ENCODE measurements around the gene IL17RD. TPM values are rescaled to one million over a fixed set of nuclear protein-coding genes. Genes with fewer than 3 reads are reported as not detected.
A peak's percentile ranks its signal among the peaks of the same experiment; 100 is the strongest.

Gene IL17RD
- total RNA-seq, 1 donor from 2014 or later = 51.9 TPM

DNA sequence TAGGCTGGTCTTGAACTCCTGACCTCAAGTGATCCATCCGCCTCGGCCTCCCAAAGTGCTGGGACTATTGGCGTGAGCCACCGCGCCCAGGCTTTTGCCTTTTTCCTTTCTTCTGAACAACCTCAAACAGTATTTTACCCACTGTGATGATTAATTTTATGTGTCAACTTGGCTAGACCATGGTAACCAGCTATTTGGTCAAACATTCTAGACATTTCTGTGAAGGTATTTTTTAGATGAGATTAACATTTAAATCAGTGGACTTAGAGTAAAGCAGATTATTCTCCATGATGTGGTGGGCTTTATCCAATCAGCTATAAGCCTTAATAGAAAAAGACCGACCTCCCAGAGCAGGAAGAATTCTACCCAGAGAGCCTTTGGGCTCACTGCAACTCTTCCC is 98.7 kb downstream of the IL17RD start:
- no peak for DNase-seq (ENCODE audit: low read depth, low spot score)
- TF ChIP-seq, protein P1, sequence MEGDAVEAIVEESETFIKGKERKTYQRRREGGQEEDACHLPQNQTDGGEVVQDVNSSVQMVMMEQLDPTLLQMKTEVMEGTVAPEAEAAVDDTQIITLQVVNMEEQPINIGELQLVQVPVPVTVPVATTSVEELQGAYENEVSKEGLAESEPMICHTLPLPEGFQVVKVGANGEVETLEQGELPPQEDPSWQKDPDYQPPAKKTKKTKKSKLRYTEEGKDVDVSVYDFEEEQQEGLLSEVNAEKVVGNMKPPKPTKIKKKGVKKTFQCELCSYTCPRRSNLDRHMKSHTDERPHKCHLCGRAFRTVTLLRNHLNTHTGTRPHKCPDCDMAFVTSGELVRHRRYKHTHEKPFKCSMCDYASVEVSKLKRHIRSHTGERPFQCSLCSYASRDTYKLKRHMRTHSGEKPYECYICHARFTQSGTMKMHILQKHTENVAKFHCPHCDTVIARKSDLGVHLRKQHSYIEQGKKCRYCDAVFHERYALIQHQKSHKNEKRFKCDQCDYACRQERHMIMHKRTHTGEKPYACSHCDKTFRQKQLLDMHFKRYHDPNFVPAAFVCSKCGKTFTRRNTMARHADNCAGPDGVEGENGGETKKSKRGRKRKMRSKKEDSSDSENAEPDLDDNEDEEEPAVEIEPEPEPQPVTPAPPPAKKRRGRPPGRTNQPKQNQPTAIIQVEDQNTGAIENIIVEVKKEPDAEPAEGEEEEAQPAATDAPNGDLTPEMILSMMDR (conservative IDR thresholded peaks at IDR 0.05) = no peak
- Mint-ChIP-seq H3K27me3 (ENCODE audit: low read depth) (no peaks in the 10 kb centered on the region), H3K36me3 (ENCODE audit: low read depth) (no peaks in the 10 kb centered on the region), H3K4me1 (peaks cover 31% of the 10 kb centered on the region), H3K27ac (ENCODE audit: unreplicated experiment) (no peak overlapping the region), H3K4me3 (no peak overlapping the region), H3K9me3 (no peaks in the 10 kb centered on the region)

DNA sequence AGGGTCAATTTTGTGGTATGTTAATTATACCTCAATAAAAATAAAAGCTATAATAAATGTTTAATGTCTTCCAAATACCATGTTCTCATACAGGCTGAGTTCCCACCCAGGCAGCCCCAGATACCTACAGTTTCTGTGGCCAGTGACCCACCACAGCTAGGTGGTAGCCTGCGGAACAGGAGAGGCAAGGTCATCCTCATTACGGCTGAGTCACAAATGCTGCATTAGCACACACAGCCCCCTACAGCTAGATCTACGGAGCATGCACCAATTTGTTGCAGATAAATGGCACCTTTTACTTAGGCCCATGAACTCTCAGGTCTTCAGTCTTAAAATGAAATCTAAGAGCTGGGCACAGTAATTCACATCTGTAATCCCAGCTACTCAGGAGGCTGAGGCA is 99.6 kb downstream of the IL17RD start:
- Mint-ChIP-seq H3K27ac (ENCODE audit: unreplicated experiment) (peak overlapping the region; percentile 27), H3K4me1 (peaks cover 36% of the 10 kb centered on the region)

DNA sequence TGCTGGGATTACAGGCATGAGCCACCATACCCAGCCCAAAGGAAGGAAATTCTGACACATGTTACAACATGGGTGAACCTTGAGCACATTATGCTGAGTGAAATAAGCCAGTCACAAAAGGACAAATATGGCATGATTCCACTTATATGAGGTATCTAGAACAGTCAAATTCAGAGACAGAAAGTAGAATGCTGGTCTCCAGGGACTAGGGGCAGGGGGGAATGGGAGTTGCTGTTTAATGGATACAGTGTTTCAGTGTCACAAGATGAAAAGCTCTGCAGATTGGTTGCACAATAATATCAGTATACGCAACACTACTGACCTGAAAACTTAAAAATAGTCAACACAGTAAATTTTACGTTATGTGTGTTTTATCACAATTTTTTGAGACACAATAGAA is 100.6 kb downstream of the IL17RD start:
- no peaks in the 10 kb centered on the region for H3K9me3 Mint-ChIP-seq
- no peak overlapping the region for H3K27ac Mint-ChIP-seq (ENCODE audit: unreplicated experiment)
- peaks cover 39% of the 10 kb centered on the region for H3K4me1 Mint-ChIP-seq
- no peak overlapping the region for H3K4me3 Mint-ChIP-seq
- TF ChIP-seq, protein P1 (conservative IDR thresholded peaks at IDR 0.05) = no peak
- H3K36me3 Mint-ChIP-seq (ENCODE audit: low read depth) = no peaks in the 10 kb centered on the region
- H3K27me3 Mint-ChIP-seq (ENCODE audit: low read depth) = no peaks in the 10 kb centered on the region
- DNase-seq (ENCODE audit: low read depth, low spot score) = no peak

More for the DNA sequence above, 99.6 kb downstream of the IL17RD start:
- H3K36me3 Mint-ChIP-seq (ENCODE audit: low read depth) = no peaks in the 10 kb centered on the region
- no peaks in the 10 kb centered on the region for H3K9me3 Mint-ChIP-seq
- H3K4me3 Mint-ChIP-seq = no peak overlapping the region
- no peaks in the 10 kb centered on the region for H3K27me3 Mint-ChIP-seq (ENCODE audit: low read depth)
- no peak for DNase-seq (ENCODE audit: low read depth, low spot score)
- TF ChIP-seq, protein P1 (conservative IDR thresholded peaks at IDR 0.05) = no peak

DNA sequence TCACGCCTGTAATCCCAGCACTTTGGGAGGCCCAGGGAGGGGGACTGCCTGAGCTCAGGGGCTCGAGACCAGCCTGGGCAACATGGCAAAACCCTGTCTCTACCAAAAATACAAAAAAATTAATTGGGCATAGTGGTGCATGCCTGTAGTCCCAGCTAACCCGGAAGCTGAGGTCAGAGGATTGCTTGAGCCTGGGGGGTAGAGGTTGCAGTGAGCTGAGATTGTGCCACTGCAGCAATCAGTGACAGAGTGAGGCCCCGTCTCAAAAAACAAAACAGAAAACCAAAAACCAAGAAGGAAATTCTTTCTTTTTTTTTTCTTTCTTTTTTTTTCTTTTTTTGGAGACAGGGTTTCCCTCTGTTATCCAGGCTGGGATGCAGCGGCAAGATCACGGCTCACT is 101.2 kb downstream of the IL17RD start:
- DNase-seq (ENCODE audit: low read depth, low spot score) = no peak
- H3K4me3 Mint-ChIP-seq = no peak overlapping the region
- H3K36me3 Mint-ChIP-seq (ENCODE audit: low read depth) = no peaks in the 10 kb centered on the region
- TF ChIP-seq, protein P1 (conservative IDR thresholded peaks at IDR 0.05) = no peak
- H3K9me3 Mint-ChIP-seq = no peaks in the 10 kb centered on the region
- peaks cover 36% of the 10 kb centered on the region for H3K4me1 Mint-ChIP-seq
- no peak overlapping the region for H3K27ac Mint-ChIP-seq (ENCODE audit: unreplicated experiment)
- H3K27me3 Mint-ChIP-seq (ENCODE audit: low read depth) = no peaks in the 10 kb centered on the region

DNA sequence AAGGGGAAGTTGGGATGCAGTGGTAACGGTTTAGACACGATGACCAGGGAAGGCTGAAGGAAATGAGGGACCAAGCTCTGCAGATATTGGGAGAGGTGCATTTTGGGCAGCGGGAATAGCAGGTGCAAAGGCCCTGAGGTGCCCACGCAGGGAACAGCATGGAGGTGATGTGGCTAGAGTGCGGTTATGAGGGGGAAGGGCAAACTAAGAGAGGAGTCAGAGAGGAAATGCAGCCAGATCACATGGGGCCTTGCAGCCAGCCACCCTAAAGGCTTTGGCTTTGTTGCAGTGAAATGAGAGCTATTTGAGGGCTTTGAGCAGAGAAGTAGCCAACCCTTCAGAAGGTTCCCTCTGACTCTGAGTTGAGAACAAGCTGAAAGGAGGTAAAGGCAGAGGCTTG is 102.1 kb downstream of the IL17RD start:
- H3K27me3 Mint-ChIP-seq (ENCODE audit: low read depth) = no peaks in the 10 kb centered on the region
- peaks cover 26% of the 10 kb centered on the region for H3K4me1 Mint-ChIP-seq
- DNase-seq (ENCODE audit: low read depth, low spot score) = no peak
- no peaks in the 10 kb centered on the region for H3K36me3 Mint-ChIP-seq (ENCODE audit: low read depth)
- H3K4me3 Mint-ChIP-seq = no peak overlapping the region
- no peak overlapping the region for H3K27ac Mint-ChIP-seq (ENCODE audit: unreplicated experiment)
- TF ChIP-seq, protein P1 (conservative IDR thresholded peaks at IDR 0.05) = no peak
- H3K9me3 Mint-ChIP-seq = no peaks in the 10 kb centered on the region

Data from neural crest cell (in vitro differentiated cells).